ENCODE results near the gene CYP4F2. TPM values are rescaled to one million over a fixed set of nuclear protein-coding genes. Genes with fewer than 3 reads are reported as not detected.
"Not testable (repeated sequence)": the region's sequence is repeated elsewhere in the genome, so short reads cannot be mapped to it uniquely, and the experiment has no call there.

CYP4F2 gene
- total and polyA plus RNA-seq, 7 donors: 0.04 TPM; not detected in 6

DNA sequence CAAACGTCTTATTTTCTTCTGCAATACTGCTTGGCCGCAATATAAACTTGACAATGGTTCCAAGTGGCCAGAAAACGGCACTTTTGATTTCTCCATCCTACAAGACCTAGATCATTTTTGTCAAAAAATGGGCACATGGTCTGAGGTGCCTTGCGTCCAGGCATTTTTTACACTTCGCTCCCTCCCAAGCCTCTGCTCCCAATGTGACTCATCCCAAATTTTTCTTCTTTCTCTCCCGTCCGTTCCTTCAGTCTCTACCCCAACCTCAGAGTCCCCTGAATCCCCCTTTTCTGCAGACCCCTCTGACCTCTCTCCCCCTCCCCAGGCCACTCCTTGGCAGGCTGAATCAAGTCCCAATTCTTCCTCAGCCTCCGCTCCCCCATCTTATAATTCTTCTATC, 68.1 kb downstream of the CYP4F2 start:
- DNase-seq (no peak), ATAC-seq (no peak)
- Histone ChIP-seq H3K4me3 (no peak overlapping the region), H3K4me1 (no peaks in the 10 kb centered on the region), H3K27me3 (ENCODE audit: insufficient read depth in 3 of 3, low read length in 2 of 3) (peaks cover 0 to 7% (median 2%) of the 10 kb centered on the region in 3 donors), H3K27ac (no peak overlapping the region), H3K36me3 (ENCODE audit: insufficient read depth in 1 of 2, low read depth in 1 of 2) (no peaks in the 10 kb centered on the region), H3K9me3 (no peaks in the 10 kb centered on the region)
- intact Hi-C loops (cut with DNase I): no loop called here
- TF ChIP-seq, protein P1, sequence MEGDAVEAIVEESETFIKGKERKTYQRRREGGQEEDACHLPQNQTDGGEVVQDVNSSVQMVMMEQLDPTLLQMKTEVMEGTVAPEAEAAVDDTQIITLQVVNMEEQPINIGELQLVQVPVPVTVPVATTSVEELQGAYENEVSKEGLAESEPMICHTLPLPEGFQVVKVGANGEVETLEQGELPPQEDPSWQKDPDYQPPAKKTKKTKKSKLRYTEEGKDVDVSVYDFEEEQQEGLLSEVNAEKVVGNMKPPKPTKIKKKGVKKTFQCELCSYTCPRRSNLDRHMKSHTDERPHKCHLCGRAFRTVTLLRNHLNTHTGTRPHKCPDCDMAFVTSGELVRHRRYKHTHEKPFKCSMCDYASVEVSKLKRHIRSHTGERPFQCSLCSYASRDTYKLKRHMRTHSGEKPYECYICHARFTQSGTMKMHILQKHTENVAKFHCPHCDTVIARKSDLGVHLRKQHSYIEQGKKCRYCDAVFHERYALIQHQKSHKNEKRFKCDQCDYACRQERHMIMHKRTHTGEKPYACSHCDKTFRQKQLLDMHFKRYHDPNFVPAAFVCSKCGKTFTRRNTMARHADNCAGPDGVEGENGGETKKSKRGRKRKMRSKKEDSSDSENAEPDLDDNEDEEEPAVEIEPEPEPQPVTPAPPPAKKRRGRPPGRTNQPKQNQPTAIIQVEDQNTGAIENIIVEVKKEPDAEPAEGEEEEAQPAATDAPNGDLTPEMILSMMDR (IDR thresholded peaks at IDR 0.05): no peak
- 78 to 90% (median 85%) methylated on average over 8 of the region's 8 CpGs for WGBS, 3 donors

GRCh38 chr19:15829306-15829698, 68.6 kb downstream of the CYP4F2 start:
- H3K36me3 ChIP-seq (ENCODE audit: insufficient read depth in 1 of 2, low read depth in 1 of 2): no peaks in the 10 kb centered on the region
- TF ChIP-seq, protein P1 (IDR thresholded peaks at IDR 0.05): no peak
- no peak overlapping the region for H3K27ac ChIP-seq
- no peak for DNase-seq
- H3K9me3 ChIP-seq: no peaks in the 10 kb centered on the region
- peaks cover 0 to 7% (median 2%) of the 10 kb centered on the region in 3 donors for H3K27me3 ChIP-seq (ENCODE audit: insufficient read depth in 3 of 3, low read length in 2 of 3)
- no peaks in the 10 kb centered on the region for H3K4me1 ChIP-seq
- ATAC-seq: no peak
- intact Hi-C loops (cut with DNase I): no loop called here
- H3K4me3 ChIP-seq: no peak overlapping the region
- 87 to 88% (median 88%) methylated on average over 10 of the region's 10 CpGs for WGBS, 3 donors

- intact Hi-C loops (cut with DNase I); H3K9me3 ChIP-seq; H3K36me3 ChIP-seq (ENCODE audit: insufficient read depth in 1 of 2, low read depth in 1 of 2); DNase-seq; H3K27me3 ChIP-seq (ENCODE audit: insufficient read depth in 3 of 3, low read length in 2 of 3); H3K27ac ChIP-seq; ATAC-seq; H3K4me3 ChIP-seq; H3K4me1 ChIP-seq: not testable (repeated sequence)
- WGBS, 3 donors: 59 to 63% (median 61%) methylated on average over 13 of the region's 13 CpGs
These were observed 69.1 kb downstream of the CYP4F2 start for GRCh38 chr19:15828611-15829305.

DNA sequence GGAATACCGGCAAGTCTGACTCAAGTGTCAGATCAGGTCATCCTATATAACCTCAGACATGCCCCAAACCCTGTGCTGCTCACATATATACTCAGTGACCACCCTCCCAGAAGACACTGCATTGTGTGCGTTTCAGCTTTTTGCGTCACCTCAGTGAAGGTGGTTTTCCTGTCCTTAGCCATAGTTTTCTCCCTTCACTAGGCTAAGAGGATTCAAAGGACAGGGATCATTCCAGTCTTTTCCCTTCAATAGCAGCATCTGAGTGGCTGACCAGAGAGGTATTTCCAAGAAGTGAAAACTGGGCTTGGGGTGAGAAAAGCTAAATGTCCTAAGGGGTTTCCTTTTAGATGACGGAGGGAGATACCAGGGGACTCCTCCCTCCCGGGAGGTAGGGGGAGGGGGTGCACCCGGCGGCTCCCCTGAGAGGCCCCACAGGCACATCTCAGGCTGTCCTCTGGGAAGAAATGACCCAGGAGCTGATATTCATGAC, 69.7 kb downstream of the CYP4F2 start:
- Histone ChIP-seq H3K36me3 (ENCODE audit: insufficient read depth in 1 of 2, low read depth in 1 of 2) (no peaks in the 10 kb centered on the region), H3K4me3 (no peak overlapping the region), H3K27me3 (ENCODE audit: insufficient read depth in 3 of 3, low read length in 2 of 3) (peaks cover 0 to 7% (median 2%) of the 10 kb centered on the region in 3 donors), H3K27ac (no peak overlapping the region), H3K4me1 (no peaks in the 10 kb centered on the region), H3K9me3 (no peaks in the 10 kb centered on the region)
- no peak for DNase-seq
- intact Hi-C loops (cut with DNase I): no loop called here
- TF ChIP-seq, protein P1 (IDR thresholded peaks at IDR 0.05): no peak
- no peak for ATAC-seq
- WGBS, 3 donors: 63 to 78% (median 67%) methylated on average over 7 of the region's 7 CpGs

Other genes with a start within 250 kb of the CYP4F2 start
- 1 to 10 TPM in 2 of 4 donors, not detected in 2; 1.2 to 1.7 TPM for gene CYP4F12, start 225.0 kb downstream of the CYP4F2 start, total RNA-seq
- 1 to 10 TPM in 2 of 3 donors, under 1 TPM in 1; 0.36 to 2.4 (median 1.3) TPM for gene CYP4F12, start 225.0 kb downstream of the CYP4F2 start, polyA plus RNA-seq
- not detected for gene OR10H2, start 170.1 kb downstream of the CYP4F2 start, total RNA-seq
- gene OR10H2, start 170.1 kb downstream of the CYP4F2 start, polyA plus RNA-seq: not detected
- gene OR10H3, start 160.1 kb downstream of the CYP4F2 start, total RNA-seq: not detected
- not detected for gene OR10H3, start 160.1 kb downstream of the CYP4F2 start, polyA plus RNA-seq
- gene OR10H5, start 110.4 kb downstream of the CYP4F2 start, total RNA-seq: not detected
- gene OR10H5, start 110.4 kb downstream of the CYP4F2 start, polyA plus RNA-seq: not detected
- not detected for gene OR10H1, start 82.4 kb downstream of the CYP4F2 start, total RNA-seq
- gene OR10H1, start 82.4 kb downstream of the CYP4F2 start, polyA plus RNA-seq: not detected
- gene CYP4F11, start 36.5 kb upstream of the CYP4F2 start, total RNA-seq: 1 to 10 TPM in 1 of 4 donors, under 1 TPM in 2, not detected in 1; 0.11 to 1.0 (median 0.34) TPM
- under 1 TPM; 0.05 to 0.08 (median 0.08) TPM for gene CYP4F11, start 36.5 kb upstream of the CYP4F2 start, polyA plus RNA-seq
- not detected for gene OR10H4, start 50.9 kb upstream of the CYP4F2 start, total RNA-seq
- gene OR10H4, start 50.9 kb upstream of the CYP4F2 start, polyA plus RNA-seq: not detected
- 10 to 100 TPM; 30.5 to 57.3 (median 42.5) TPM for gene TPM4, start 178.4 kb upstream of the CYP4F2 start, total RNA-seq
- gene TPM4, start 178.4 kb upstream of the CYP4F2 start, polyA plus RNA-seq: 10 to 100 TPM; 24.3 to 43.2 (median 40.8) TPM
- 10 to 100 TPM in 1 of 4 donors, 1 to 10 TPM in 3; 8.0 to 12.4 (median 8.9) TPM for gene RAB8A, start 213.8 kb upstream of the CYP4F2 start, total RNA-seq
- gene RAB8A, start 213.8 kb upstream of the CYP4F2 start, polyA plus RNA-seq: 10 to 100 TPM in 1 of 3 donors, 1 to 10 TPM in 2; 7.1 to 13.0 (median 7.4) TPM
- under 1 TPM in 3 of 4 donors, not detected in 1; 0.12 to 0.30 (median 0.17) TPM for gene HSH2D, start 245.6 kb upstream of the CYP4F2 start, total RNA-seq
- gene HSH2D, start 245.6 kb upstream of the CYP4F2 start, polyA plus RNA-seq: under 1 TPM in 2 of 3 donors, not detected in 1; 0.10 to 0.12 TPM

Measured in psoas muscle (tissue), 8 donors.